ENCODE results near the gene CORO2B. TPM values are rescaled to one million over a fixed set of nuclear protein-coding genes. Genes with fewer than 3 reads are reported as not detected.

Gene CORO2B
- polyA plus RNA-seq, 3 donors = 0.03 TPM; not detected in 2

- intact Hi-C loops (cut with micrococcal nuclease) = no loop called here
- peaks cover 3% of the 10 kb centered on the region for H3K4me1 Mint-ChIP-seq
- H3K79me2 ChIP-seq (ENCODE audit: insufficient read depth, low read length) = no peaks in the 10 kb centered on the region
- H3K27ac ChIP-seq (ENCODE audit: low read depth in 1 of 2, low read length in 2 of 2) = no peak overlapping the region
- peaks cover 0 to 5% of the 10 kb centered on the region in 2 donors for H3K36me3 Mint-ChIP-seq
- no peak overlapping the region for H2AFZ ChIP-seq (ENCODE audit: insufficient read depth, low read depth, low read length, poor library complexity, severe bottlenecking)
- no peaks in the 10 kb centered on the region for H3K9me3 ChIP-seq (replicated peaks in 1 of 2; ENCODE audit: control insufficient read depth in 1 of 2, insufficient read depth in 1 of 2, low read length in 2 of 2)
- no peaks in the 10 kb centered on the region for H3K4me1 ChIP-seq (ENCODE audit: control insufficient read depth in 1 of 2, insufficient read depth in 2 of 2, low read length in 2 of 2)
- no peak overlapping the region for H3K4me2 ChIP-seq (replicated peaks; ENCODE audit: extremely low read depth, low read length, poor library complexity, severe bottlenecking)
- no peaks in the 10 kb centered on the region for H4K20me1 ChIP-seq (ENCODE audit: insufficient read depth, low read length)
- DNase-seq = no peak
- H3K9ac ChIP-seq (ENCODE audit: insufficient read depth, low read length, poor library complexity, severe bottlenecking) = no peak overlapping the region
- H3K27me3 ChIP-seq (ENCODE audit: control insufficient read depth in 2 of 2, insufficient read depth in 2 of 2, low read length in 2 of 2) = peaks cover 2 to 20% of the 10 kb centered on the region in 2 donors
- no peak overlapping the region for H3K4me3 ChIP-seq (replicated peaks in 1 of 3; ENCODE audit: low read depth in 2 of 3, low read length in 3 of 3)
- WGBS (ENCODE audit: insufficient coverage) = no CpG with 5 or more reads among the region's 13 CpGs
- H3K4me3 Mint-ChIP-seq = no peak overlapping the region
- H3K36me3 ChIP-seq (replicated peaks in 1 of 2; ENCODE audit: control insufficient read depth in 1 of 2, insufficient read depth in 2 of 2, low read length in 2 of 2) = no peaks in the 10 kb centered on the region
- H3K27me3 Mint-ChIP-seq (ENCODE audit: low read depth in 3 of 3) = peaks cover 15 to 23% (median 20%) of the 10 kb centered on the region in 3 donors
- no peak overlapping the region for H3K27ac Mint-ChIP-seq
- no peak for TF ChIP-seq CTCF (IDR thresholded peaks at IDR 0.05)
- peaks cover 0 to 2% (median 0%) of the 10 kb centered on the region in 7 donors for H3K9me3 Mint-ChIP-seq
Measured at GRCh38 chr15:68584756-68585573, 6.2 kb downstream of the CORO2B start.

GRCh38 chr15:68585574-68586273 lies 6.9 kb downstream of the CORO2B start:
- DNase-seq = no peak
- Histone ChIP-seq H3K27me3 (ENCODE audit: control insufficient read depth in 2 of 2, insufficient read depth in 2 of 2, low read length in 2 of 2) (peaks cover 0 to 12% of the 10 kb centered on the region in 2 donors), H3K4me3 (replicated peaks in 1 of 3; ENCODE audit: low read depth in 2 of 3, low read length in 3 of 3) (no peak overlapping the region), H2AFZ (ENCODE audit: insufficient read depth, low read depth, low read length, poor library complexity, severe bottlenecking) (no peak overlapping the region), H3K4me1 (ENCODE audit: control insufficient read depth in 1 of 2, insufficient read depth in 2 of 2, low read length in 2 of 2) (no peaks in the 10 kb centered on the region), H3K4me2 (replicated peaks; ENCODE audit: extremely low read depth, low read length, poor library complexity, severe bottlenecking) (no peak overlapping the region), H4K20me1 (ENCODE audit: insufficient read depth, low read length) (no peaks in the 10 kb centered on the region), H3K36me3 (replicated peaks in 1 of 2; ENCODE audit: control insufficient read depth in 1 of 2, insufficient read depth in 2 of 2, low read length in 2 of 2) (no peaks in the 10 kb centered on the region), H3K9ac (ENCODE audit: insufficient read depth, low read length, poor library complexity, severe bottlenecking) (no peak overlapping the region), H3K9me3 (replicated peaks in 1 of 2; ENCODE audit: control insufficient read depth in 1 of 2, insufficient read depth in 1 of 2, low read length in 2 of 2) (no peaks in the 10 kb centered on the region), H3K27ac (ENCODE audit: low read depth in 1 of 2, low read length in 2 of 2) (no peak overlapping the region), H3K79me2 (ENCODE audit: insufficient read depth, low read length) (no peaks in the 10 kb centered on the region)
- no peaks in the 10 kb centered on the region for H3K9me3 Mint-ChIP-seq
- H3K36me3 Mint-ChIP-seq = no peaks in the 10 kb centered on the region
- H3K27ac Mint-ChIP-seq = no peak overlapping the region
- TF ChIP-seq CTCF (IDR thresholded peaks at IDR 0.05) = no peak
- H3K4me1 Mint-ChIP-seq = peaks cover 3% of the 10 kb centered on the region
- WGBS (ENCODE audit: insufficient coverage) = 91% methylated on average over 6 of the region's 8 CpGs
- H3K27me3 Mint-ChIP-seq (ENCODE audit: low read depth in 3 of 3) = peaks cover 8 to 16% (median 13%) of the 10 kb centered on the region in 3 donors
- intact Hi-C loops (cut with micrococcal nuclease) = no loop called here
- no peak overlapping the region for H3K4me3 Mint-ChIP-seq

All from CD14-positive monocyte (primary cell).